A549 (cell line): Measurements from ENCODE around the gene IL11RA. TPM values are rescaled to one million over a fixed set of nuclear protein-coding genes. Genes with fewer than 3 reads are reported as not detected.

Experiments used
- ATAC-seq, 2 experiments: fragments of 200-7000 bp in 1 of 2; fragments of >200 bp in 1 of 2; cut with Nextera tagmentation in 1 of 2; cut with Tn5 transposase in 1 of 2; 3 replicates each; pipeline versions ENCODE4 v1.8.0 to v1.9.1; 2018 to 2020; ENCODE audit warnings: mild to moderate bottlenecking in 1 of 2, moderate library complexity in 1 of 2
- CTCF ChIA-PET: fragments of 300-600 bp; sonication (Branson Sonifier 250); formaldehyde crosslinking; extraction: SDS; loops from one replicate; lab custom pipeline; 2021; ENCODE audit warnings: antibody characterized with exemption, inconsistent platforms; lab: Yijun Ruan, JAX
- POLR2A ChIA-PET: fragments of 350-600 bp; formaldehyde crosslinking; extraction: SDS; loops from one replicate; lab custom pipeline; 2021; ENCODE audit warnings: antibody characterized with exemption, inconsistent platforms; lab: Yijun Ruan, JAX
- DNase-seq, 2 experiments: peaks; one replicate each; pipeline versions ENCODE4 v3.0.0 to v3.0.0-alpha.2; 2011 to 2016; ENCODE audit warnings: low read depth in 1 of 2, low spot score in 1 of 2
- FAIRE-seq: peaks from 2 replicates; lab custom pipeline; 2011; peaks lifted over from hg19 to GRCh38; lab: Jason Lieb, UNC
- H3K27ac ChIP-seq, 2 experiments: fragments of >200 bp; sonication (Bioruptor Twin); formaldehyde crosslinking; 3 replicates each; pipeline ENCODE4 v1.5.1; 2016 to 2017
- H3K4me1 ChIP-seq: fragments of >200 bp; sonication (Bioruptor Twin); formaldehyde crosslinking; 3 replicates; pipeline ENCODE4 v1.6.1; 2016
- H3K4me2 ChIP-seq: fragments of >200 bp; sonication (Bioruptor Twin); formaldehyde crosslinking; 3 replicates; pipeline ENCODE4 v1.6.1; 2016
- H3K4me3 ChIP-seq: fragments of >200 bp; sonication (Bioruptor Twin); formaldehyde crosslinking; 3 replicates; pipeline ENCODE4 v1.5.1; 2016
- H3K9me3 ChIP-seq: fragments of >200 bp; sonication (Bioruptor Twin); formaldehyde crosslinking; 3 replicates; pipeline ENCODE4 v1.6.1; 2016
- BHLHE40 ChIP-seq: IDR thresholded peaks from 2 replicates; pipeline ENCODE4 v1.6.1; 2012; ENCODE audit warnings: low read depth, low read length, inconsistent platforms
- CEBPB ChIP-seq, 2 experiments: fragments of >200 bp in 1 of 2; sonication (Bioruptor Twin) in 1 of 2; formaldehyde crosslinking in 1 of 2; IDR thresholded peaks; 2 replicates each; pipeline ENCODE4 v1.6.1; 2012 to 2016
- CHD2 ChIP-seq: fragments of 150-350 bp; IDR thresholded peaks from 2 replicates; pipeline ENCODE4 v1.6.1; 2014; ENCODE audit warnings: low read length; ENCODE audit not compliant: partially characterized antibody
- EHMT2 ChIP-seq: fragments of 200-600 bp; sonication (generic); IDR thresholded peaks from 2 replicates; pipeline ENCODE4 v1.6.1; 2016; ENCODE audit warnings: antibody characterized with exemption, low read depth, mild to moderate bottlenecking, moderate library complexity
- ESRRA ChIP-seq: fragments of 150-350 bp; IDR thresholded peaks from 2 replicates; pipeline ENCODE4 v1.6.1; 2014; ENCODE audit warnings: mild to moderate bottlenecking, low read length, borderline replicate concordance
- FOSB ChIP-seq: fragments of 250-450 bp; sonication (Bioruptor Pico); IDR thresholded peaks from 2 replicates; pipeline ENCODE4 v1.5.0; 2020; ENCODE audit warnings: mild to moderate bottlenecking, moderate library complexity
- JUN ChIP-seq, 2 experiments: fragments of >200 bp; sonication (Bioruptor Twin); formaldehyde crosslinking; IDR thresholded peaks; 2 replicates in 1 of 2; 3 replicates in 1 of 2; pipeline ENCODE4 v1.6.1; 2016 to 2017
- KDM1A ChIP-seq: fragments of 200-600 bp; sonication (generic); IDR thresholded peaks from 2 replicates; pipeline ENCODE4 v1.6.1; 2016; ENCODE audit warnings: low read depth, mild to moderate bottlenecking
- MAFK ChIP-seq: fragments of 450-650 bp; IDR thresholded peaks from 2 replicates; pipeline ENCODE4 v1.6.1; 2014; ENCODE audit not compliant: partially characterized antibody
- MYC ChIP-seq: IDR thresholded peaks from 2 replicates; pipeline ENCODE4 v1.6.1; 2012; ENCODE audit warnings: mild to moderate bottlenecking, inconsistent platforms, low read length, improper control_type of control experiment, borderline replicate concordance
- NR3C1 ChIP-seq: fragments of >200 bp; sonication (Bioruptor Twin); formaldehyde crosslinking; IDR thresholded peaks from 3 replicates; pipeline ENCODE4 v1.6.1; 2017
- PHF8 ChIP-seq: fragments of 200-600 bp; sonication (generic); IDR thresholded peaks from 2 replicates; pipeline ENCODE4 v1.6.1; 2016; ENCODE audit warnings: low read depth, mild to moderate bottlenecking, antibody characterized with exemption, moderate library complexity, borderline replicate concordance
- POLR2A ChIP-seq: IDR thresholded peaks from 2 replicates; pipeline ENCODE4 v1.6.1; 2012; ENCODE audit warnings: mild to moderate bottlenecking, low read length
- POLR2AphosphoS2 ChIP-seq: conservative IDR thresholded peaks from 2 replicates; pipeline ENCODE4 v1.6.1; 2012; ENCODE audit warnings: low read length, improper control_type of control experiment, inconsistent platforms
- RCOR1 ChIP-seq: fragments of 150-350 bp; IDR thresholded peaks from 2 replicates; pipeline ENCODE4 v1.6.1; 2014; ENCODE audit warnings: antibody characterized with exemption, low read length, low read depth
- TFCP2L1 ChIP-seq: fragments of 250-450 bp; sonication (Bioruptor Pico); IDR thresholded peaks from 2 replicates; pipeline ENCODE4 v1.5.0; 2021; ENCODE audit warnings: mild to moderate bottlenecking
- ZFP36 ChIP-seq: fragments of 450-650 bp; IDR thresholded peaks from 2 replicates; pipeline ENCODE4 v1.6.1; 2014; ENCODE audit warnings: borderline replicate concordance; ENCODE audit not compliant: partially characterized antibody
- WGBS: methylation state at CpG from one replicate; pipeline ENCODE4 v1.1.6; 2017; ENCODE audit errors: missing lambda C conversion rate; 5-methylcytosine and 5-hydroxymethylcytosine counted together
- polyA plus RNA-seq, 4 experiments: library from polyadenylated mRNA; depleted of rRNA in 3 of 4; stranded (reverse); fragments of >200 nt; fragmentation: RNase III in 1 of 4; extraction: RNeasy Plus Mini Kit Qiagen cat#74134 plus additional on column Dnase treatment in 1 of 4; gene quantifications; 2 replicates in 3 of 4; 3 replicates in 1 of 4; pipeline ENCODE4 v1.2.3, GENCODE V29; 2011 to 2017
- TF ChIP-seq, protein P1 (sequence below): fragments of 150-350 bp; IDR thresholded peaks from 2 replicates; pipeline ENCODE4 v1.6.1; 2014; ENCODE audit warnings: low read depth, mild to moderate bottlenecking, low read length
- TF ChIP-seq, protein P2 (sequence below): fragments of >200 bp; sonication (Bioruptor Twin); formaldehyde crosslinking; IDR thresholded peaks from 3 replicates; pipeline ENCODE4 v1.5.1; 2016
- TF ChIP-seq, protein P3 (sequence below): fragments of >200 bp; sonication (Bioruptor Twin); formaldehyde crosslinking; IDR thresholded peaks from 2 replicates; pipeline ENCODE4 v1.6.1; 2016
- TF ChIP-seq, protein P4 (sequence below): fragments of 250-450 bp; sonication (Bioruptor Pico); IDR thresholded peaks from 2 replicates; pipeline ENCODE4 v1.5.0; 2020; ENCODE audit warnings: low read depth, mild to moderate bottlenecking, moderate library complexity

IL11RA gene
- polyA plus RNA-seq, 2 of the 4 experiments (the other 2 are of a cell fraction) = 5.6 to 6.8 TPM

DNA sequence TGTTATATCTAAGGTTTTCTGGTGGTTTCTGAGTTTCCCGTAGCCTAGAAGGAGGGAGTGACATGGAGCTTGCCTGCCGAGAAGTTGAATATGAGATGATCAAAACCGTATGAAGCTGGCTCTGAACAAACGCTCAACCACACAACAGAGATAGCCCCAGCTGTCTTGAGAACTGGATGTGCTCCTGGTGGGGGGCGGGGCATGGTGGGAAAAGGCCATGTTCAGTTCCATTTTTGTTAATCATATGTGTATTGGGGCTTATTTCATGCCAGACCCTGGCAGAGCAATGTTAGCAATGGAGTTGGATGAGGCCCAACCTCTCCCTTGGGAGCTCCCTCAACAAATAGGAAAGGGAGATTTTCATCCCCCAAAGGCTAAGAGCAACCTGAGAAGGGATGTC is 34.2 kb downstream of the IL11RA start:
- Histone ChIP-seq H3K4me1 (no peaks in the 10 kb centered on the region), H3K4me2 (no peak overlapping the region), H3K27ac (no peak overlapping the region), H3K9me3 (no peaks in the 10 kb centered on the region), H3K4me3 (no peak overlapping the region)
- DNase-seq (no peak), FAIRE-seq (no peak), ATAC-seq (no peak)
- TF ChIP-seq, protein P1, sequence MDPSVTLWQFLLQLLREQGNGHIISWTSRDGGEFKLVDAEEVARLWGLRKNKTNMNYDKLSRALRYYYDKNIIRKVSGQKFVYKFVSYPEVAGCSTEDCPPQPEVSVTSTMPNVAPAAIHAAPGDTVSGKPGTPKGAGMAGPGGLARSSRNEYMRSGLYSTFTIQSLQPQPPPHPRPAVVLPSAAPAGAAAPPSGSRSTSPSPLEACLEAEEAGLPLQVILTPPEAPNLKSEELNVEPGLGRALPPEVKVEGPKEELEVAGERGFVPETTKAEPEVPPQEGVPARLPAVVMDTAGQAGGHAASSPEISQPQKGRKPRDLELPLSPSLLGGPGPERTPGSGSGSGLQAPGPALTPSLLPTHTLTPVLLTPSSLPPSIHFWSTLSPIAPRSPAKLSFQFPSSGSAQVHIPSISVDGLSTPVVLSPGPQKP = no peak
- TF ChIP-seq BHLHE40 (no peak), POLR2A (no peak), CHD2 (no peak), PHF8 (no peak), ZFP36 (no peak), NR3C1 (no peak), KDM1A (no peak)
- TF ChIP-seq, protein P2, sequence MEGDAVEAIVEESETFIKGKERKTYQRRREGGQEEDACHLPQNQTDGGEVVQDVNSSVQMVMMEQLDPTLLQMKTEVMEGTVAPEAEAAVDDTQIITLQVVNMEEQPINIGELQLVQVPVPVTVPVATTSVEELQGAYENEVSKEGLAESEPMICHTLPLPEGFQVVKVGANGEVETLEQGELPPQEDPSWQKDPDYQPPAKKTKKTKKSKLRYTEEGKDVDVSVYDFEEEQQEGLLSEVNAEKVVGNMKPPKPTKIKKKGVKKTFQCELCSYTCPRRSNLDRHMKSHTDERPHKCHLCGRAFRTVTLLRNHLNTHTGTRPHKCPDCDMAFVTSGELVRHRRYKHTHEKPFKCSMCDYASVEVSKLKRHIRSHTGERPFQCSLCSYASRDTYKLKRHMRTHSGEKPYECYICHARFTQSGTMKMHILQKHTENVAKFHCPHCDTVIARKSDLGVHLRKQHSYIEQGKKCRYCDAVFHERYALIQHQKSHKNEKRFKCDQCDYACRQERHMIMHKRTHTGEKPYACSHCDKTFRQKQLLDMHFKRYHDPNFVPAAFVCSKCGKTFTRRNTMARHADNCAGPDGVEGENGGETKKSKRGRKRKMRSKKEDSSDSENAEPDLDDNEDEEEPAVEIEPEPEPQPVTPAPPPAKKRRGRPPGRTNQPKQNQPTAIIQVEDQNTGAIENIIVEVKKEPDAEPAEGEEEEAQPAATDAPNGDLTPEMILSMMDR = no peak
- TF ChIP-seq, protein P3, sequence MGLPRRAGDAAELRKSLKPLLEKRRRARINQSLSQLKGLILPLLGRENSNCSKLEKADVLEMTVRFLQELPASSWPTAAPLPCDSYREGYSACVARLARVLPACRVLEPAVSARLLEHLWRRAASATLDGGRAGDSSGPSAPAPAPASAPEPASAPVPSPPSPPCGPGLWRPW = no peak
- TF ChIP-seq, protein P4, sequence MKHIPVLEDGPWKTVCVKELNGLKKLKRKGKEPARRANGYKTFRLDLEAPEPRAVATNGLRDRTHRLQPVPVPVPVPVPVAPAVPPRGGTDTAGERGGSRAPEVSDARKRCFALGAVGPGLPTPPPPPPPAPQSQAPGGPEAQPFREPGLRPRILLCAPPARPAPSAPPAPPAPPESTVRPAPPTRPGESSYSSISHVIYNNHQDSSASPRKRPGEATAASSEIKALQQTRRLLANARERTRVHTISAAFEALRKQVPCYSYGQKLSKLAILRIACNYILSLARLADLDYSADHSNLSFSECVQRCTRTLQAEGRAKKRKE (CRISPR knock-in tag) = no peak
- WGBS = 74% methylated on average over 5 of the region's 5 CpGs
- ChIA-PET POLR2A (no interaction called here), CTCF (interaction anchor here (0.5 to 10.1 kb wide), 5 partner anchors 11 to 1788 kb away, joined by 3 to 135 read pairs (median 7); no protein-coding TSS in a partner anchor)

DNA sequence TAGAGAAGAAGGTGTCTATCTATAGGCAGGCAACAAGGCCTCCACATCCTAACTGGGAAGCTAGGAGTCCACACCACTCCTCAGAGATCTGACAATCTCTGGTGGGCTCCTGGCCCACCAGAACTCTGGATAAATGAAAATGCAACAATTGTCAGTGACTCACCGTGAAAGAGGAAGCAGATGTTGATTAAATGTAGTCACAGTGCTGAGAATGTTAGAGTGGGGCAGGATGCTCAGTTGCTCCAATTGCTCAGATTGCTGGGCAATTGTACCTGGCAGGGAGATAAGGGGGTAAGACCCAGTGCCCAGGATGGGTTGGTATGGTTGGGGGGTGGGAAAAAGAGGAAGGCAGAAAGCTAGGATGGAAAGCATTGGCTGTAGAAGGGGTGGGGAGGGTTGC is 34.7 kb downstream of the IL11RA start:
- ChIA-PET CTCF (interaction anchor here (0.5 to 10.1 kb wide), 5 partner anchors 11 to 1789 kb away, joined by 4 to 135 read pairs (median 7); no protein-coding TSS in a partner anchor), POLR2A (no interaction called here)
- TF ChIP-seq NR3C1 (no peak), PHF8 (no peak), MYC (no peak), EHMT2 (no peak), MAFK (no peak), JUN (IDR thresholded peaks at IDR 0.05) (no peak), POLR2AphosphoS2 (no peak), FOSB (no peak), TFCP2L1 (CRISPR knock-in tag) (no peak), RCOR1 (no peak), KDM1A (no peak), ESRRA (no peak)
- Histone ChIP-seq H3K4me2 (no peak overlapping the region), H3K9me3 (no peaks in the 10 kb centered on the region), H3K4me1 (no peaks in the 10 kb centered on the region), H3K4me3 (no peak overlapping the region), H3K27ac (no peak overlapping the region)
- ATAC-seq = no peak
- DNase-seq = no peak
- FAIRE-seq = no peak
- 71% methylated on average over 1 of the region's 1 CpG for WGBS

DNA sequence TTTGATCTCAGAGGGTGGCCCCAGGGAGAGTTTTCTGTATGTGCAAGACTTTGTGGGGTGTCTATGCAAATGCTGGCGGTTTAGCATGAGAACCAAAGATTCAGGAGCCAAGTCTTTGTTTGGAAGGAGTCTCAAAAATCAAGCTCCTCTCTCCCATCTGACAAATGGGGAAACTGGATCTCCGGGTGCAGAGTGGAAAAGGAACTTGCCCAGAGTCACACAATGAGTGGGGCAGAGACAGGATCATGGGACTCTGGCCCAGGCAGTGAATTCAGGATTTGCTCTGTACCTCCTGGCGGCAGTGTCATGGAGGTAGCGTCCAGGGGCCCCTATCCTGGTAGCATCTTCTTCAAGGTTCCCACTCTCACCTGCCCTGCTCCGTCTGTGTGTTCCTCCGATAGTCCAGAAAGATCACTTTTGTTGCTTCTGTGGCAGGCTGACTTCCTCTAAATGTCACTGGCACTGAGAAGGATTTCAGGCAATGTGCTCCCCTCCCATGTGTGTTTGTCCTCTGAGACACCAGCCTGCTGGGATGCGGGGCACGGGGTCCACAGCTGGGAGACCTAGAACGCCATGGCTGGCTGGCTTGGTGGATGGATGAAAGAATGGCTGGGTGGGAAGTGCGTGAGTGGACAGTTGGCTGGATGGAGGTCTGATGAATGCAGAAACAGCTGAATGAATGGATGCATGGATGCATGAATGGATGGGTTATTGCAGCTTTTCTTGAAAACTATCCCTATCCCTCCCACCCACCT is 35.5 kb downstream of the IL11RA start:
- ATAC-seq = no peak
- Histone ChIP-seq H3K4me1 (no peaks in the 10 kb centered on the region), H3K4me2 (no peak overlapping the region), H3K9me3 (no peaks in the 10 kb centered on the region), H3K4me3 (no peak overlapping the region), H3K27ac (no peak overlapping the region)
- DNase-seq = no peak
- POLR2A ChIA-PET = no interaction called here
- FAIRE-seq = no peak
- 70% methylated on average over 10 of the region's 10 CpGs for WGBS
- TF ChIP-seq PHF8 (no peak), CEBPB (IDR thresholded peaks at IDR 0.05) (no peak)
- CTCF ChIA-PET = interaction anchor here (0.8 to 10.1 kb wide), 6 partner anchors 12 to 96 kb away, joined by 3 to 135 read pairs (median 6); no protein-coding TSS in a partner anchor
